ENCODE data around the gene PTCD1. TPM values are rescaled to one million over a fixed set of nuclear protein-coding genes. Genes with fewer than 3 reads are reported as not detected.

The PTCD1 gene
- total RNA-seq, 4 donors from 2014 or later: 5.7 to 12.7 (median 6.6) TPM

DNA sequence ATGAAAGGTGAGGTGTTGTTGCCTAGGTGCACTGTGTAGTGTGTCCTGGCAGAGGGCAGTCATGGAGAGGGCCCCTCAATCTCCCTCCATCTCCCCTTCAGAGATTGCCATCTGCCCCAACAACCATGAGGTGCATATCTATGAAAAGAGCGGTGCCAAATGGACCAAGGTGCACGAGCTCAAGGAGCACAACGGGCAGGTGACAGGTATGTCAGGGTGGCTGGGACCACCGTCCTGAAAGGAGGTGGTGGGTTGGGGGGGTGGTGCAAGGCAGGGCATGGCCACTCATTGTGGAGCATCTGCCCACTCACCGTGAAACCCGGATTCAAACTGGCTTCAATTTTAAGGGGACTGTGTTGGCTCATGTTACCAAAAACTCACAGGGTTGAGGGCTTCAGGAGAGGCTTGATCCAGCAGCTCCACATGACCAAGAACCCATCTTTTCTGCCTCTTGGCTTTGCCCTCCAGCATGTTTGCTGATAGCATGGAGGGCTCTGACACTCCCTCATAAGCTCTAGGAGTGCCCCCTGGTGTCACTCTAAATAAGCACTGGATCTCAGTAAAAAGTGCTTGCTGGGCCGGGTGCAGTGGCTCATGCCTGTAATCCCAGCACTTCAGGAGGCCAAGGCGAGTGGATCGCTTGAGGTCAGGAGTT is 51.9 kb downstream of the PTCD1 start:
- Histone ChIP-seq H3K4me1 (peaks cover 0 to 10% (median under 1%) of the 10 kb centered on the region in 3 donors), H3K36me3 (peaks cover 11 to 64% (median 43%) of the 10 kb centered on the region in 3 donors), H3K27me3 (no peaks in the 10 kb centered on the region), H3K27ac (no peak overlapping the region), H3K4me3 (no peak overlapping the region), H3K9me3 (no peaks in the 10 kb centered on the region)
- intact Hi-C loops (cut with DNase I): no loop called here
- whole genome bisulfite sequencing, 2 donors: 87 to 93% methylated on average over 8 of the region's 9 CpGs
- TF ChIP-seq, protein P1, sequence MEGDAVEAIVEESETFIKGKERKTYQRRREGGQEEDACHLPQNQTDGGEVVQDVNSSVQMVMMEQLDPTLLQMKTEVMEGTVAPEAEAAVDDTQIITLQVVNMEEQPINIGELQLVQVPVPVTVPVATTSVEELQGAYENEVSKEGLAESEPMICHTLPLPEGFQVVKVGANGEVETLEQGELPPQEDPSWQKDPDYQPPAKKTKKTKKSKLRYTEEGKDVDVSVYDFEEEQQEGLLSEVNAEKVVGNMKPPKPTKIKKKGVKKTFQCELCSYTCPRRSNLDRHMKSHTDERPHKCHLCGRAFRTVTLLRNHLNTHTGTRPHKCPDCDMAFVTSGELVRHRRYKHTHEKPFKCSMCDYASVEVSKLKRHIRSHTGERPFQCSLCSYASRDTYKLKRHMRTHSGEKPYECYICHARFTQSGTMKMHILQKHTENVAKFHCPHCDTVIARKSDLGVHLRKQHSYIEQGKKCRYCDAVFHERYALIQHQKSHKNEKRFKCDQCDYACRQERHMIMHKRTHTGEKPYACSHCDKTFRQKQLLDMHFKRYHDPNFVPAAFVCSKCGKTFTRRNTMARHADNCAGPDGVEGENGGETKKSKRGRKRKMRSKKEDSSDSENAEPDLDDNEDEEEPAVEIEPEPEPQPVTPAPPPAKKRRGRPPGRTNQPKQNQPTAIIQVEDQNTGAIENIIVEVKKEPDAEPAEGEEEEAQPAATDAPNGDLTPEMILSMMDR (IDR thresholded peaks at IDR 0.05): peak in 3 of 6 experiments; percentile 20 to 30 (median 21)
- no peak for TF ChIP-seq POLR2A (IDR thresholded peaks at IDR 0.05)
- no peak for DNase-seq

- Histone ChIP-seq H3K36me3 (peaks cover 7 to 53% (median 32%) of the 10 kb centered on the region in 3 donors), H3K27ac (no peak overlapping the region), H3K4me1 (peaks cover 9 to 20% (median 12%) of the 10 kb centered on the region in 3 donors), H3K9me3 (no peaks in the 10 kb centered on the region), H3K4me3 (no peak overlapping the region), H3K27me3 (no peaks in the 10 kb centered on the region)
- DNase-seq: no peak
- intact Hi-C loops (cut with DNase I): no loop called here
- WGBS, 2 donors: 60% methylated on average over 1 of the region's 8 CpGs; no CpG with 5 or more reads in 1 of the 2 donors
- no peak for TF ChIP-seq POLR2A (IDR thresholded peaks at IDR 0.05)
- TF ChIP-seq, protein P1 (IDR thresholded peaks at IDR 0.05): no peak
These were observed 53.0 kb downstream of the PTCD1 start for GRCh38 chr7:99385564-99385963.

GRCh38 chr7:99384523-99384922 is 54.1 kb downstream of the PTCD1 start:
- Histone ChIP-seq H3K27ac (no peak overlapping the region), H3K36me3 (peaks cover 7 to 42% (median 25%) of the 10 kb centered on the region in 3 donors), H3K4me1 (peaks cover 18 to 31% (median 23%) of the 10 kb centered on the region in 3 donors), H3K9me3 (no peaks in the 10 kb centered on the region), H3K4me3 (no peak overlapping the region), H3K27me3 (no peaks in the 10 kb centered on the region)
- intact Hi-C loops (cut with DNase I): no loop called here
- DNase-seq: no peak
- TF ChIP-seq, protein P1 (IDR thresholded peaks at IDR 0.05): no peak
- TF ChIP-seq POLR2A (IDR thresholded peaks at IDR 0.05): no peak
- WGBS, 2 donors: 90% methylated on average over 3 to 4 of the region's 4 CpGs

DNA sequence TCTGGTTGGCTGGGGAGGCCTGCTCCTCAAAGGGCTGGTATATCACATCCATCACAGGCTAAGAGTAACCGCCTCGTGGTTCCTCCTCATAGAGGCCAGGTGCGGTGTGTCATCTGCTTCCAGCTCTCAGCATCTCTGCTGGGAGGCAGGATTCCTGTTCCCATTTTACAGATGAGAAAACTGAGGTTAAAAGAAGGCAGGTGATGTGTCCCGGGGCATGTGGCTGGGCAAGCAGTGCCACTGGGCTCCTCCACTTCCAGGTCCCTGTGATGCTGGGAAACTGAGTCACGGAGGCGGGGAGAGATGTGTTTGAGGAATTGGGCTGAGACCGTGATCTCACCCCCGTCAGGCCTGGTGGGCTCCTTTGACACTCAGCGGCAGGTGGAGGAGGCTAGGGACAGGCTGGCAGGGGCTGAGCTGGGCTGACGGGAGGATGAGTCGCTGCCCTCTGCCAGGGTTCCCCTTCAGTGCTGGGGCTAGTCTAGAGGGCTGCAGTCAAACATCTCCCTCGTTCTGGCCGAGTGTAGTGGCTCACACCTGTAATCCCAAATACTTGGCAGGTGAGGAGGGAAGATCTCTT is 54.7 kb downstream of the PTCD1 start:
- intact Hi-C loops (cut with DNase I): no loop called here
- Histone ChIP-seq H3K27me3 (no peaks in the 10 kb centered on the region), H3K4me3 (no peak overlapping the region), H3K36me3 (peaks cover 7 to 36% (median 18%) of the 10 kb centered on the region in 3 donors), H3K9me3 (no peaks in the 10 kb centered on the region), H3K4me1 (peaks cover 24 to 37% (median 27%) of the 10 kb centered on the region in 3 donors), H3K27ac (no peak overlapping the region)
- DNase-seq: no peak
- 74 to 100% methylated on average over 5 to 7 of the region's 13 CpGs for WGBS, 2 donors
- TF ChIP-seq, protein P1 (IDR thresholded peaks at IDR 0.05): no peak
- no peak for TF ChIP-seq POLR2A (IDR thresholded peaks at IDR 0.05)

DNA sequence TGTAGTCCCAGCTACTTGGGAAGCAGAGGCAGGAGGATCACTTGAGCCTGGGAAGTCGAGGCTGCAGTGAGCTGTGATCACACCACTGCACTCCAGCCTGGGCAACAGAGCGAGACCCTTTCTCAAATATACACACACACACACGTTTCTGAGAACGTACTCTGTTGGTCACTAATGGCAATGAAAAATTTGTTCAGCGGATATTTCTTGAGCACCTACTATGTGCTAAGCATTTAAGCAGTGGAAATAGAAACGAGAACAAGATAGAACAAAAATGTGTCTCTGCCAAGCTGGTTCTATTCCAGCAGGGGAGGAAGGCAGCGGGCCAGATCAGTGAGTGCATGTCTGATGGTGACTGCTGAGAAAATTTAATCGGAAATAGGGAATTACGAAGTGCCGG is 55.4 kb downstream of the PTCD1 start:
- 87 to 90% methylated on average over 10 of the region's 10 CpGs for WGBS, 2 donors
- intact Hi-C loops (cut with DNase I): no loop called here

More for the DNA sequence above, 55.4 kb downstream of the PTCD1 start:
- Histone ChIP-seq H3K9me3 (no peaks in the 10 kb centered on the region), H3K4me3 (no peak overlapping the region), H3K36me3 (peaks cover 4 to 29% (median 15%) of the 10 kb centered on the region in 3 donors), H3K4me1 (peaks cover 24 to 44% (median 31%) of the 10 kb centered on the region in 3 donors), H3K27ac (no peak overlapping the region), H3K27me3 (no peaks in the 10 kb centered on the region)
- TF ChIP-seq POLR2A (IDR thresholded peaks at IDR 0.05): no peak
- TF ChIP-seq, protein P1 (IDR thresholded peaks at IDR 0.05): no peak
- no peak for DNase-seq
